ENCODE measurements around the gene SLCO2B1. TPM values are rescaled to one million over a fixed set of nuclear protein-coding genes. Genes with fewer than 3 reads are reported as not detected.

The SLCO2B1 gene
- total and polyA plus RNA-seq, 3 donors from 2014 or later = 18.2 to 46.2 (median 33.2) TPM

DNA sequence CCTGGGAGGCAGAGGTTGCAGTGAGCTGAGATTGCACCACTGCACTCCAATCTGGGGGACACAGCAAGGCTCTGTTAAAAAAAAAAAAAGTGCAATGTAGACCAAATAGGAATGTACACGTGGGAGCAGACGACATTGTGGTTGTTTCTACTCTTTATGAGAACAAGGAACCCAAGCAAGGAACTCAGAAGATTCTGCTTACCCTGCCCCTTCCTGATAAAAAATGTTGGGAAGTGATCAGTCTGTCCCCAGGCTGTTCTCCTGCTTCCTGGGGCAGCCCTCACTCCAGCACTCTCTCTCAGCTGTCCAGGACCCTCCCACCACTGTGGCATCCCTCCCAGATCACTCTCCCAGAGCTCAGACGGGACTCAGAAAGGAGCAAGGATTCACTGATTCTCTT, 31.8 kb downstream of the SLCO2B1 start:
- no peak overlapping the region for H3K27ac ChIP-seq

DNA sequence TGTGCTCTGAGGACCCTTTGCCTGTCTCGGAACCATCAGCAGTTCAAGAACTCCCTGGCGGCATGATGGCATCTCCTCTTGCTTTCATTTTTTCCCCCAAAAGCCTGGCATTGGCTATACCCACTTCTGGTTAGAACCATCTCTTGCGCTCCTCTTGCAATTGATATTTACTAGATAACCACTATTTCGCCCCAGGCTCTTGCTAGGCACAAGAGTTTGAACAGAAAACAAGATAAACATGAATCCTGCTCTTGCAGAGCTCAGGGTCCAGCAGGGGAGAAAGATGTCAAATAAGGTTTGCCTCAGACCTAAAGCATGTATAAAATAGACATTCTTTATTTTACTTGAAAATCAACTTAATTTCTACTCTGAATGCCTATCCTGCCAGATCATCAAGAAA, 33.1 kb downstream of the SLCO2B1 start:
- intact Hi-C loops (cut with DNase I; ENCODE audit: low total_unique reads) = no loop called here
- Histone ChIP-seq H3K27me3 (no peaks in the 10 kb centered on the region), H3K36me3 (ENCODE audit: low read depth, missing control alignments) (no peaks in the 10 kb centered on the region), H3K4me3 (no peak overlapping the region), H3K4me1 (peaks cover 22% of the 10 kb centered on the region), H3K9me3 (no peaks in the 10 kb centered on the region), H3K27ac (no peak overlapping the region)
- TF ChIP-seq, protein P1, sequence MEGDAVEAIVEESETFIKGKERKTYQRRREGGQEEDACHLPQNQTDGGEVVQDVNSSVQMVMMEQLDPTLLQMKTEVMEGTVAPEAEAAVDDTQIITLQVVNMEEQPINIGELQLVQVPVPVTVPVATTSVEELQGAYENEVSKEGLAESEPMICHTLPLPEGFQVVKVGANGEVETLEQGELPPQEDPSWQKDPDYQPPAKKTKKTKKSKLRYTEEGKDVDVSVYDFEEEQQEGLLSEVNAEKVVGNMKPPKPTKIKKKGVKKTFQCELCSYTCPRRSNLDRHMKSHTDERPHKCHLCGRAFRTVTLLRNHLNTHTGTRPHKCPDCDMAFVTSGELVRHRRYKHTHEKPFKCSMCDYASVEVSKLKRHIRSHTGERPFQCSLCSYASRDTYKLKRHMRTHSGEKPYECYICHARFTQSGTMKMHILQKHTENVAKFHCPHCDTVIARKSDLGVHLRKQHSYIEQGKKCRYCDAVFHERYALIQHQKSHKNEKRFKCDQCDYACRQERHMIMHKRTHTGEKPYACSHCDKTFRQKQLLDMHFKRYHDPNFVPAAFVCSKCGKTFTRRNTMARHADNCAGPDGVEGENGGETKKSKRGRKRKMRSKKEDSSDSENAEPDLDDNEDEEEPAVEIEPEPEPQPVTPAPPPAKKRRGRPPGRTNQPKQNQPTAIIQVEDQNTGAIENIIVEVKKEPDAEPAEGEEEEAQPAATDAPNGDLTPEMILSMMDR (IDR thresholded peaks at IDR 0.05) = no peak
- TF ChIP-seq POLR2A (IDR thresholded peaks at IDR 0.05) = no peak
- DNase-seq = no peak
- WGBS, 2 donors = 96 to 99% methylated on average over 4 of the region's 4 CpGs

More for the DNA sequence above, 31.8 kb downstream of the SLCO2B1 start:
- Histone ChIP-seq H3K9me3 (no peaks in the 10 kb centered on the region), H3K4me3 (no peak overlapping the region), H3K36me3 (ENCODE audit: low read depth, missing control alignments) (no peaks in the 10 kb centered on the region), H3K27me3 (no peaks in the 10 kb centered on the region), H3K4me1 (peaks cover 22% of the 10 kb centered on the region)
- TF ChIP-seq POLR2A (IDR thresholded peaks at IDR 0.05) = no peak
- TF ChIP-seq, protein P1 (IDR thresholded peaks at IDR 0.05) = no peak
- DNase-seq = peak; percentile 25
- WGBS, 2 donors = 17 to 47% methylated on average over 3 of the region's 3 CpGs
- intact Hi-C loops (cut with DNase I; ENCODE audit: low total_unique reads) = no loop called here

DNA sequence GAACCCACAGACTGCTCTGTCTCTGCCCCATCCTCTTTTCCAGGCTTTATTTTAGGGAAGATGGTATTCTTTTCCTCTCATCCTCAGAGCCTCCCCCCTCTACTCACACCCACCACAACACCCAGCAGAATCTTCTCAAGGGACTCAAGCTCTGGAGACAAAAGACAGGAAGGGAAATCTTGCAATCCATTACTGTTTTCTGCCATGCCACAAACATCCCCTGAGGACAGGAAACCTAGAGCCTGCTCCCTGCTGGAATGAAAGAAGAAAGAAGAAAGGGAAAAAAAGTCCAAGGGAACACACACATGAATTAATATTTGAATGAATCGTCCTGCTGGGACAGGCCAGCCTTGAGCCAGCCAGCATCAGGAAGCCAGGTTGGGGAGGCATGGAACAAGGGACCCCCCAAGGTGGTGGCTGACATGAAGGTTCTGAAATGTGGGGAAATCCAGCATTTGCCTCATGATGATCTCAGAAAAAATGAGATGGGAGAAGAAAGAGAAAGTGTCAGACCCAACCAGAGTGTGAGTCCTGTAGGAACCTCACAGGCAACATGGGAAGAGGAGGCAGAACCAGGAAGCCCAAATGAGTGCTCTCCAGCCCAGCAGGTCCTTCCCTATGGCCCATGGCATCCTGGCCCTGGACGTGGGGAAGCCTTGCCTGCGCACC, 34.0 kb downstream of the SLCO2B1 start:
- DNase-seq = no peak
- Histone ChIP-seq H3K27ac (no peak overlapping the region), H3K4me3 (no peak overlapping the region), H3K4me1 (peaks cover 22% of the 10 kb centered on the region), H3K36me3 (ENCODE audit: low read depth, missing control alignments) (no peaks in the 10 kb centered on the region), H3K9me3 (no peaks in the 10 kb centered on the region), H3K27me3 (no peaks in the 10 kb centered on the region)
- WGBS, 2 donors = 73 to 78% methylated on average over 3 of the region's 3 CpGs
- TF ChIP-seq, protein P1 (IDR thresholded peaks at IDR 0.05) = no peak
- TF ChIP-seq POLR2A (IDR thresholded peaks at IDR 0.05) = no peak
- intact Hi-C loops (cut with DNase I; ENCODE audit: low total_unique reads) = no loop called here

DNA sequence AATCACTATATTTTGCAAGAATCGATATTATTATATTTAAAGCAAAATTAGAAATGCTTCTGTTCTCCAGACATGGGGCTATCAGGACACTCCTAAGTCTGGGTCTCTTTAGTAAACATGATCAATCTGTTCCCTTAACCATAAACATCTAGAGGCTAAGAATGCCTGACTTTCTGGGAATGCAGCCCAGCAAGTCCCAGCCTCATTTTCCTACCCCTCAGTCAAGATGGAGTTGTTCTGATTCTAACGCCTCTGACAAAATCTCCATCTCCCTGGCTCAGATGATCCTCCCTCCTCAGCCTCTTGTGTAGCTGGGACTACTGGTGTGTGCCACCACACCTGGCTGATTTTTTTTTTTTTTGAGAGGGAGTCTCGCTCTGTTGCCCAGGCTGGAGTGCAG, 35.0 kb downstream of the SLCO2B1 start:
- WGBS, 2 donors = 90 to 96% methylated on average over 3 of the region's 3 CpGs

More for the DNA sequence above, 35.0 kb downstream of the SLCO2B1 start:
- H3K4me3 ChIP-seq = no peak overlapping the region
- no peak overlapping the region for H3K27ac ChIP-seq
- no peaks in the 10 kb centered on the region for H3K9me3 ChIP-seq
- intact Hi-C loops (cut with DNase I; ENCODE audit: low total_unique reads) = no loop called here
- H3K4me1 ChIP-seq = peaks cover 18% of the 10 kb centered on the region
- no peaks in the 10 kb centered on the region for H3K27me3 ChIP-seq
- TF ChIP-seq, protein P1 (IDR thresholded peaks at IDR 0.05) = no peak
- no peak for DNase-seq
- no peaks in the 10 kb centered on the region for H3K36me3 ChIP-seq (ENCODE audit: low read depth, missing control alignments)

All from testis (tissue), 3 donors.